Measurements from ENCODE around the gene SHB.

- TF ChIP-seq CTCF (IDR thresholded peaks at IDR 0.05 in 8 of 11, conservative IDR thresholded peaks at IDR 0.05 in 3 of 11) (no peak), POLR2A (IDR thresholded peaks at IDR 0.05) (no peak)
Observed at GRCh38 chr9:37972351-37972848, 96.6 kb downstream of the SHB start.
